ENCODE measurements around the gene SPEM3. TPM values are rescaled to one million over a fixed set of nuclear protein-coding genes. Genes with fewer than 3 reads are reported as not detected.

The SPEM3 gene
- not detected for polyA plus RNA-seq

DNA sequence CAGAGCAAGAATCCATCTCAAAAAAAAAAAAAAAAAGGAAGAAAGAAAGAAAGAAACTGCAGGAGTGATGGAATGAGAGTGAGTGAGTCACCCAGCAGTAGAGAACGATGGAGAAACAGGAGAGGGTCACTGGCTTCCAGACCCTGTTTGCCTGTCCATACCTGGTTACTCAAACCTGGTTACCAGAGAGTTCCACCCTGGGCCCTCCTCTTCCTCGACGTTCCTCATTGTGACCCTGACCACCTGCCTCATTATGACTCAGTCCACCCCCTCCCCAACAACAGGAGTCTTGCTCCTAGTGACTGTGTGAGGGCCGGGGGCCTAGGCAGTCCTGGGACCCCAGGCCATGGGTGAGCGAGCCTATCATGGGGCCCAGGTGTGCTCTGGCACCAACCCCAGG, at the start of gene SPEM3:
Gene SPEM3, plus strand, starts transcription at position 301 of the 400 bp plus-strand sequence. Its CDS starts 46 bp downstream, at position 347.
- Mint-ChIP-seq H3K4me1 (no peaks in the 10 kb centered on the region), H3K27me3 (ENCODE audit: low read depth in 3 of 3) (peaks cover 0 to 2% (median 0%) of the 10 kb centered on the region in 3 donors), H3K27ac (no peak within 1 kb of the TSS), H3K36me3 (no peaks in the 10 kb centered on the region), H3K4me3 (no peak within 1 kb of the TSS), H3K9me3 (no peaks in the 10 kb centered on the region)
- DNase-seq, result no peak

GRCh38 chr17:7379134-7379533, 49.5 kb upstream of the SPEM3 start:
- Mint-ChIP-seq H3K27ac (no peak overlapping the region), H3K27me3 (ENCODE audit: low read depth in 3 of 3) (peaks cover 14 to 21% (median 15%) of the 10 kb centered on the region in 3 donors), H3K36me3 (no peaks in the 10 kb centered on the region), H3K4me3 (no peak overlapping the region), H3K9me3 (peaks cover 0 to 1% (median 0%) of the 10 kb centered on the region in 6 donors), H3K4me1 (peaks cover 0 to 9% of the 10 kb centered on the region in 2 donors)
- no peak for DNase-seq

DNA sequence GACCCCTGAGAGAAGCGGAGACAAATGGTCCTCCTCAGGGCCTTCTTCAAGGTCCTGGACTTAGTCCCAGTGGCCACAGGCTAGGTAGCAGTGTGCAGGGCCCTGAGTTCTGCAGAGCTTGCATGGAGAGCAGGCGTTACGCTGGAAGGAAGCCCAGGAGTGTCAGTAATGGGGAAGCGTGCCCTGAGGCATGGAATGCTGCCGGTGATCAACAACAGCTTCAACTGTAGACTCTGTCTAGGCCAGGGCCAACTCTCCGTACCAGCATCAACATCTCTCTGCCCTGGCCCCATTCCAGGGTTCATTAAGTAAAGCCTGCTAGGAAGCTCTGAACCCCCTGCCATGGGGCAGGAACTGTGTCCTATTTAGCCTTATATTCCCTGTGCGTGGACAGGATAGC, 48.3 kb upstream of the SPEM3 start:
- H3K9me3 Mint-ChIP-seq, result peaks cover 0 to 1% (median 0%) of the 10 kb centered on the region in 6 donors
- no peak overlapping the region for H3K4me3 Mint-ChIP-seq
- H3K36me3 Mint-ChIP-seq, result no peaks in the 10 kb centered on the region
- H3K27ac Mint-ChIP-seq, result no peak overlapping the region
- peaks cover 13 to 17% (median 14%) of the 10 kb centered on the region in 3 donors for H3K27me3 Mint-ChIP-seq (ENCODE audit: low read depth in 3 of 3)
- DNase-seq, result no peak
- H3K4me1 Mint-ChIP-seq, result peaks cover 0 to 10% of the 10 kb centered on the region in 2 donors

DNA sequence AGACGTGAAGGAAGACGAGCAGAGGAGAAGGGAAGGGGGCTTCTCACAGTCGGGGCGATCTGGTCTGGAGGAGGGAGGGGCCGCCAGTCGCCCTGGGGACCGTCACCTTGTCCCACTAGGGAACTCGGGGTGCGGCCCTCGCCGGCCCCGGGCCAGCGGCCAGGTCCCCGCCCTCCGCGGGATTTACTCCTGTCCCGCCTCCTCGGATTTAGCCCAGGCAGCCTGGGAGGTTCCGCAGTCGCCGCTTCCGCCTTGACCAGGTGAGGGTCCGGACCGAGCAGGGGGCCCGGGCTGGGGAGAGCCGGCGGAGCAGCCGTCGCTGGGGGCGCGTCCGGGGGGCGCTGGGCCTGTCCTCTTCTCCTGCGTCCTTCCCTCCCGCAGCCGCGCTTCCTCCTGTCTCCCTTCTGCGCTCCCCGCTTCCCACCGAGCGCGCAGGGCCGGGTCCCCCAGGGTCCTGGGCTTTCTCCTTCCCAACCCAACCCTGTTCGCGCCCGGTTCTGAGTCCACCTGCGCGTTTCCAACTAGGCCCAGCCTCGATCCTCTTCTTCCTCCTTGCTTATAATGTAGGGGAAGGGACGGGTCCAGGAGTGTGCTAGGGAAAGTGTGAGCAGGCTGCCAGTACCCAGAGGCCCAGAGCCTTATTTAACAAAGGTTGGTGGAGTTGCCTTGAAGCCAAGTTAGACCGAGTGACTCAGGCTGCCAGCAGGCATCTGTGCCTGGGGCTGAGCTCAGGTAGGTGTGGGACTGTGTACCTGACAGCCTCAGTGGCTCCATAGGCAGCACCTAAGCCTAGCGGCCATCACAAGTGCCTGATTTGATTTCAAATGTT, 47.6 kb upstream of the SPEM3 start, which contains the start of gene TNK1:
Gene TNK1, plus strand, starts transcription at position 235 of the 829 bp plus-strand sequence. CDS start 1,838 bp downstream, outside the sequence.
- peak within 1 kb of the TSS in 1 of 5 donors; percentile 18 for H3K4me3 Mint-ChIP-seq
- DNase-seq, result no peak
- H3K9me3 Mint-ChIP-seq, result peaks cover 0 to 1% (median 0%) of the 10 kb centered on the region in 6 donors
- peaks cover 0 to 10% of the 10 kb centered on the region in 2 donors for H3K4me1 Mint-ChIP-seq
- H3K36me3 Mint-ChIP-seq, result no peaks in the 10 kb centered on the region
- H3K27me3 Mint-ChIP-seq (ENCODE audit: low read depth in 3 of 3), result peaks cover 13 to 17% (median 14%) of the 10 kb centered on the region in 3 donors
- no peak within 1 kb of the TSS for H3K27ac Mint-ChIP-seq

DNA sequence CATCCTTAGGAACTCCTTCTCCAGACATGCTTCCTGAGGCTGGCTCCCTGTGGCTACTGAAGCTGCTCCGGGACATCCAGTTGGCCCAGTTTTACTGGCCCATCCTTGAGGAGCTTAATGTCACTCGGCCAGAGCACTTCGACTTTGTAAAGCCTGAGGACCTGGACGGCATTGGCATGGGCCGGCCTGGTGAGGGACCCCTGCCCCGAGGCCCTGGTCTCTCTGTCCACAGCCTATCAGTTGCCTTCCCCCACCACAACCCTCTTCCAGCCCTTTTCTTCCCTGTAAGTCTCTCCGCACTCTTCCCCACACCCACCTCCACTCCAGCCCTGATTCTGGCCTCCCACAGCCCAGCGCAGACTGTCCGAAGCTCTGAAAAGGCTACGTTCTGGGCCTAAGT, 45.8 kb upstream of the SPEM3 start:
- peak overlapping the region in 2 of 5 donors; percentile 48 to 56 for H3K4me3 Mint-ChIP-seq
- H3K36me3 Mint-ChIP-seq, result no peaks in the 10 kb centered on the region
- DNase-seq, result no peak
- peaks cover 0 to 10% of the 10 kb centered on the region in 2 donors for H3K4me1 Mint-ChIP-seq
- H3K9me3 Mint-ChIP-seq, result peaks cover 0 to 1% (median 0%) of the 10 kb centered on the region in 6 donors
- peaks cover 13 to 14% (median 13%) of the 10 kb centered on the region in 3 donors for H3K27me3 Mint-ChIP-seq (ENCODE audit: low read depth in 3 of 3)
- H3K27ac Mint-ChIP-seq, result no peak overlapping the region

- Mint-ChIP-seq H3K36me3 (no peaks in the 10 kb centered on the region), H3K9me3 (peaks cover 0 to 1% (median 0%) of the 10 kb centered on the region in 6 donors), H3K4me3 (peak overlapping the region in 4 of 5 donors; percentile 18 to 59 (median 38)), H3K27ac (no peak overlapping the region), H3K27me3 (ENCODE audit: low read depth in 3 of 3) (peaks cover 13 to 14% (median 13%) of the 10 kb centered on the region in 3 donors), H3K4me1 (peaks cover 0 to 10% of the 10 kb centered on the region in 2 donors)
- DNase-seq, result no peak
Observed at GRCh38 chr17:7383371-7383741, 45.3 kb upstream of the SPEM3 start.

DNA sequence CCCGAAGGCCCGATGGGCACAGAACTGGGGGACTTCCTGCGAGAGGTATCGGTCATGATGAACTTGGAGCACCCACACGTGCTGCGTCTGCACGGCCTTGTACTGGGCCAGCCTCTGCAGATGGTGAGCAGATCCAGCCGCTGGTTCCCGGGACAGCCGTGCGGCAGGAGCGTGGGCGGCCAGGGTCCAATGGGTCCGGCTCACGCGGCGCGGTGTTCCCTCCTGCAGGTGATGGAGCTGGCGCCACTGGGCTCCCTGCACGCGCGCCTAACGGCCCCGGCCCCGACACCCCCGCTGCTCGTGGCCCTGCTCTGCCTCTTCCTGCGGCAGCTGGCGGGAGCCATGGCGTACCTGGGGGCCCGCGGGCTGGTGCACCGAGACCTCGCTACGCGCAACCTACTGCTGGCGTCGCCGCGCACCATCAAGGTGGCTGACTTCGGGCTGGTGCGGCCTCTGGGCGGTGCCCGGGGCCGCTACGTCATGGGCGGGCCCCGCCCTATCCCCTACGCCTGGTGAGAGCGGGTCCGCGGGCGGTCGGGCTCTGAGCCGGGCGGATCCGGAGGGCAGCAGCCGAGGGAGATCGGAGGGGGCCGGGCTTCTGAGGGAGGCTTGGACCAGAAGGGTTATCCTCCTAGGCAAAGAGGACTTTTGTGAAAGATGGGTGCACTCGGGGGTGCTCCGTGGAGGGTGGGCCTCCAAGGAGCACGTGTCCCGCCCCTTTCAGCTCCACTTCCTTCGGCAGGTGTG, 44.7 kb upstream of the SPEM3 start:
- Mint-ChIP-seq H3K27ac (no peak overlapping the region), H3K4me3 (peak overlapping the region; percentile 57 to 78 (median 68)), H3K36me3 (no peaks in the 10 kb centered on the region), H3K27me3 (ENCODE audit: low read depth in 3 of 3) (peaks cover 11 to 14% (median 13%) of the 10 kb centered on the region in 3 donors), H3K4me1 (peaks cover 0 to 10% of the 10 kb centered on the region in 2 donors), H3K9me3 (peaks cover 0 to 1% (median 0%) of the 10 kb centered on the region in 6 donors)
- DNase-seq, result peak; percentile 58 to 69 (median 66)

DNA sequence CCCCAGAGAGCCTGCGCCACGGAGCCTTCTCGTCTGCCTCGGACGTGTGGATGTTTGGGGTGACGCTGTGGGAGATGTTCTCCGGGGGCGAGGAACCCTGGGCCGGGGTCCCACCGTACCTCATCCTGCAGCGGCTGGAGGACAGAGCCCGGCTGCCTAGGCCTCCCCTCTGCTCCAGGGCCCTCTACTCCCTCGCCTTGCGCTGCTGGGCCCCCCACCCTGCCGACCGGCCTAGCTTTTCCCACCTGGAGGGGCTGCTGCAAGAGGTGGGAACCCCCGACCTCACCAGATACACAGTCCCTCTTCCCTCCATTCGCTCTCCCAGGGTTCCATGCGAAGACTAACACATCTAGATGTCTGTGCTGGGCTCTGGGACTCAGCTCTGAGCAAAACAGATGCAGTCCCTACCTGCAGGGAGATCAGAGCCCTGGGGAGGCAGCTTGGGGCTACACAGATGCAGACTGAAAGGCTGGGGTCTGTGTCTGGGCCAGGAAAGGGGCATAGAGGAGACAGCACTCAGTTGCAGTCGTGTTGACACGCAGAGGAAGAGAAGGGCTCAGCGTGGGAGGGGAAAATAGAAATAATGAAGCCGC, 44.1 kb upstream of the SPEM3 start:
- H3K4me1 Mint-ChIP-seq, result peaks cover 0 to 10% of the 10 kb centered on the region in 2 donors
- H3K36me3 Mint-ChIP-seq, result peaks cover 0 to 4% (median 0%) of the 10 kb centered on the region in 3 donors
- H3K27ac Mint-ChIP-seq, result peak overlapping the region in 2 of 6 donors; percentile 11 to 65
- H3K9me3 Mint-ChIP-seq, result no peaks in the 10 kb centered on the region
- peak overlapping the region; percentile 57 to 78 (median 68) for H3K4me3 Mint-ChIP-seq
- no peak for DNase-seq
- H3K27me3 Mint-ChIP-seq (ENCODE audit: low read depth in 3 of 3), result peaks cover 8 to 12% (median 9%) of the 10 kb centered on the region in 3 donors

GRCh38 chr17:7388856-7389255, 39.8 kb upstream of the SPEM3 start:
- peaks cover 0 to 5% (median 0%) of the 10 kb centered on the region in 3 donors for H3K36me3 Mint-ChIP-seq
- no peak overlapping the region for H3K27ac Mint-ChIP-seq
- H3K4me3 Mint-ChIP-seq, result no peak overlapping the region
- H3K27me3 Mint-ChIP-seq (ENCODE audit: low read depth in 3 of 3), result peaks cover 0 to under 1% (median 0%) of the 10 kb centered on the region in 3 donors
- no peaks in the 10 kb centered on the region for H3K9me3 Mint-ChIP-seq
- no peak for DNase-seq
- H3K4me1 Mint-ChIP-seq, result peaks cover 2 to 7% of the 10 kb centered on the region in 2 donors

GRCh38 chr17:7389924-7390910, 38.4 kb upstream of the SPEM3 start:
- H3K4me1 Mint-ChIP-seq, result peaks cover 10 to 13% of the 10 kb centered on the region in 2 donors
- H3K9me3 Mint-ChIP-seq, result no peaks in the 10 kb centered on the region
- DNase-seq, result no peak
- H3K36me3 Mint-ChIP-seq, result peaks cover 0 to 5% (median 0%) of the 10 kb centered on the region in 3 donors
- peaks cover 0 to 2% (median 1%) of the 10 kb centered on the region in 3 donors for H3K27me3 Mint-ChIP-seq (ENCODE audit: low read depth in 3 of 3)
- H3K4me3 Mint-ChIP-seq, result no peak overlapping the region
- H3K27ac Mint-ChIP-seq, result no peak overlapping the region

DNA sequence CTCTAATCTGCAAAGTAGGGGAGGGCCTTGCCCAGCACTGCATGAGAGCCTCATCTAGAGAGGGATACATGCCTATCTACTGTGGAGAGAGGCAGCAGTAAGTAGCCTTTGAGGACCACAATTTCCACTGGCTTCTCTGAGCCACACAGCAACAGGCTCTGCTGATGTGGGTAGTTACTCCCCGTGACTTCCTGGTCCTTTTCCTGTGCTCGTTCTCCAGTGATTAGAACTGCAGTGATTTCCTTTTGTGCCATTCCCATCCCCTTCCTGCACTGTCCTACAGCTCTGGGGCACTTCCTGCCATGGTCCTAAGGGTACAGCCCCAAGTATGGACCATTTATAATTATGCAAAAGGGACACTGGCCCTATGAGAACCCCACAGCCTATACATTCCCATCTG, 37.4 kb upstream of the SPEM3 start:
- H3K27ac Mint-ChIP-seq, result peak overlapping the region in 1 of 6 donors; percentile 42
- H3K9me3 Mint-ChIP-seq, result no peaks in the 10 kb centered on the region
- peaks cover 0 to 2% (median 1%) of the 10 kb centered on the region in 3 donors for H3K27me3 Mint-ChIP-seq (ENCODE audit: low read depth in 3 of 3)
- H3K4me1 Mint-ChIP-seq, result peaks cover 11 to 13% of the 10 kb centered on the region in 2 donors
- H3K36me3 Mint-ChIP-seq, result peaks cover 0 to 5% (median 0%) of the 10 kb centered on the region in 3 donors
- no peak for DNase-seq
- no peak overlapping the region for H3K4me3 Mint-ChIP-seq
